HG03575 (cell line): ENCODE data around the gene GLB1L2.

Experiments used
- ATAC-seq: cut with Tn5 transposase; IDR thresholded peaks from one replicate; pipeline ENCODE4 v1.9.1; 2021; ENCODE audit not compliant: unreplicated experiment, insufficient number of reproducible peaks, low FRiP score; ENCODE audit errors: extremely low read depth

GLB1L2 gene

DNA sequence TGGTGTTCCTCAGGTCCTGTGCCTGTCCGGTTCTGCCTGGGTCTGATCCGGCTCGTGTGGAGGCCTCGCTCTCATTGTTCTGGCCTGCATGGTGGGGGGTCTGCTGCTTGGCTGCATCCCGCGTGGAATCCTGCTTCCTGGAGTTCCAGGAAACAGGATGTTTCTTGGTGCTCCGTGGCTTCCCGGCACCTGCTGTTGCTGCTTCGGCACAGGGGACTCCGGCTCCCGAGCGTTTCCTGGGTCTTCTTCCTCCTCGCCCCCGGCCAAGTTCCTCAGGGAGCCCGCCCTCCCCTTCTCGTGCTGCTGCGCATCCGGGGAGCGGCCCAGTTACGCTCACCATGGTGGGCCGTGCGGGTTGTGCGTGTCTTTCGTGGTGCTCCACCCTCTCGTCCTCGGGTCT lies 29.9 kb downstream of the GLB1L2 start:
- ATAC-seq: no peak

DNA sequence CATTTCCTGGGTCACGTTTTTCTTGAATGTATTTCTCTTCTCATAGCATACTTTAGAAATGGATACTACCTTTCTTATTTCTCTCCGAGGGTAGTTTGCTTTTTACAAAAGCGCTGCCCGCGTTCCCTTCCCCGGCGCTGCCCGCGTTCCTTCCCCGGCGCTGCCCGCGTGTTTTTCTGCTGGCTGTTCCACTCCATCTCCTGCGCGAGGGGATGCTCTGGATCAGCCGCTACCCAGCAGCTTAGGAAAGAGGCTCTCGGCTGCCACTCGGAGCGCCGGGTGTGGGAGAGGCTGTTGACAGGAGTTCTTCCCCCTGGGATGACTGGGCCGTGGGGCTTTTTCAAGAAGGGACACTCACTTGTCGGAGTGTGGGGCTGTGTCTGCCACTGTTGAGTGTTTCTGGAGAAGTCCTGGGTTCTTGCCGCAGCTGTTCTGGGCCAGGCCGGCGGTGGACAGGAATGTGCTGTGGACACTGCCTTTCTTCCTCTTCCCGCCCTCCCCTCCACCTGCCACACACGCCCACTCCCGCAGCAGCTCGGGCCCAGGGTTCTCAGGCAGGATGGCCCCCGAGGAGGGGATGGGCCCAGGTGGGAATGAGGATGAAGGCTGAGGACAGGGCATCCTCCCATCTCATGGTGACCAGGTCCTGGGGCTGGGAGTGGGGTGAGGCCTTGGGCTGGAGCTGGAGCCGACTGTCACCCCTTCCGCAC lies 30.6 kb downstream of the GLB1L2 start:
- no peak for ATAC-seq

DNA sequence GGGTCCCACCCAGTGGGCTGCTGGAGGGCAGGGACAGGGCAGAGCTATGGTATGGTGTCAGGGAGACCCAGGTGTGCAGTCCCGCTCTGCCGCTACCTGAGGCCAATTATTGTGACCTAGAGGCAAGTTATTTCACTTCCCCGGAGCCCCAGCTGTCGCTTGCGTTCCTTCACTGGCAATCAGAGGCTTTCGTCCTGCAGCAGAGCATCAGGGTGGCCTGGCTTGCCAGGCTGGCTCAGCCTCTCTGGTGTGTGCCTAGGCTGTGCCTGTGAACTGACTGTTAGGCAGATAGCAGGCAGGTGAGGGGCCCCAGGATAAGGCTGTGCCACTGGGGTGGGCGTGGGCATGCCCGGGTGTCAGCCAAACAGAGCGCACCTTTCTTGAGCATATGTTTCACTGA lies 31.4 kb downstream of the GLB1L2 start:
- ATAC-seq: no peak

DNA sequence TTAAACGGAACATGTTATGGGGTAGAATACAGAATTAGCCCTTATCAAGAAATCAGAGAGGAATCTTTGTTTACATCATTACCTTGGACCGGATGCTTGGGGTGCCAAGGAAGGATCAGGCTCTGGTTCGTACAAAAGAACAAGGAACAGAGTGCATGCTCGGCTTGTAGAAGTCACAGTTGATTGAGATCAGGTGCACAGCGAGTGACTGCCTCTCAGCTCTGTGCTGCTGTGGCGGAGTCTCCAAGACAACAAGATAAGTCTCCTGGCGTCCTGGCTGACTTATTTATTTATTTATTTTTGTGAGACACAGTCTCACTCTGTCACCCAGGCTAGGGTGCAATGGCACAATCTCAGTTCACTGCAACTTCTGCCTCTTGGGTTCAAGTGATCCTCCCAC lies 31.8 kb downstream of the GLB1L2 start:
- no peak for ATAC-seq

DNA sequence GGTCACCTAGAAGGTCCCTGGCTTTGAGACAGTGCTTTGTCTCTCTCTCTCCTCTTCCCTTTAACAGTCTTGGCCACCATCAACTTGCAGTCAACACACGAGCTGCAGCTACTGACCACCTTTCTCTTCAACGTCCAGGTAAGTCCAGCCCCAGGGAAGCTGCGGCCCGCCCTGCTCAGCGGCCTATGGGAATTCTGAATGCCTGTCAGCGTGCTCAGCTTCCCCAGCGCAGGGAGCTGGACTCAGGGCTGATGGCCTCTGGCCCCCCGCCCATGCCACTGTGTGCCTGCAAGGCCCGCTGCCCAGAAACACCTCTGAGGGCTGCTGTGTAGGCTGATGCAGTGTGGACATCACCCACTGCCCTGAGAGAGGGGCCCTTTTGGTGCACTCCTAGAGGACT lies 32.5 kb downstream of the GLB1L2 start:
- ATAC-seq: no peak

DNA sequence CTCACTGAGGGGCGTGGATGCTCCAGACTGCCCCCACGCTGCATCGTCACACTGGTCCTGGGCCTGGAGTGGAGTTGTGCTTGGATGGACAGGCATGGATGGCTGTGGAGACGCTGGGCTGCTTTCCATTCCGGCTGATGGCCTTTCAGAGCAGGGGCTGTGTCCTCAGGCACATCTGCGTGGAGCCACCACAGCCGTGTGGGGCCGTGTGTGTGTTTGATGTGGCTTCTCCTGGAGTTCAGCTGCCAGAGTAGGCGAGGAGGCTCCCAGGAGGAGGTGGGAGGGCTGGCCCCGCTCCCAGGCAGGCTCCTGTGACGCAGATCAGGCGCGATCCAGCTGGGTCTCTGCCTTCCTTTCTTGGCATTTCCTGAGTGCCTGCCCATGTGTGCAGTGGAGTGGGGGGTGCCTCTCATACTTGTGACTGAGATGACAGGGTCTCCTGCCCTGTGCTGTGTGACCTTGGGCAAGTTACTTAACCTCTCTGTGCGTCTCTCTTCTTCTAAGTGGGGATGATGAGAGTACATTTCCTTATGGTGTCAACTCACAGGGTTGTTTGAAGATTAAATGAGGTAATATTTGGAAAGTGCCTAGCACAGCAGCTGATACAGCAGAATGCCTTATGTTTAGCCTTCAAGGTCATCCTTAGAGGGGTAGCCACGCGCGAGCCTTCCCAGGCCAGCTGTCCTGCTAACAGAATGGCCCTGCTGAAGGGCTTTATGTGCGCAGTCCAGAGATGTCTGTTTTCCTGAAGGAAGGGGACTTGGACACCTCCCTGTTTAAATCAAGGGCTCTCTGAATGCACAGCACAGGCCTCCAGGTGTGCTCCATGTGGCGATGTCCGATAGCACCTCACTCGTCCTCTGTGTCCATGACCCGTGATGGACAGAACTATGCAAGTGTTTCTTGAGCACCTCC lies 33.5 kb downstream of the GLB1L2 start:
- no peak for ATAC-seq

DNA sequence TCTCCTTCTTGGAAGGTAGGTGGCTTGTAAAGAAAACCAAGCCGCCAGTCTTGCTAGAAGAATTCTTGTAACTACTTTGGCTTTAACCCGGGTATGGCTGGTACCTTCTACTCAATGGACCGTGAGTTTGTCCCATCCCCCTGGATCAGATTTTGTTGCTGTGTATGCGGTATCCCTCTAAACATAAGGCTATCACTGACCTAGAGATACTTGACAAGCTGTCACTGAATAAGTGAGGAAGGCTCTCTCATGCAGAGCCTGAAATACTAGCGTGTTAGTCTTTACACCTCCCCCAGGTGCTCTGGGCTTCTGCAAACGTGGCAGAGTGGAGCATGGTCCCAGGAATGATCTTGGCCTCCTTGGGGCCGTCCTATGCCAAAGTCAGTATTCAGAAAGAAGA lies 34.5 kb downstream of the GLB1L2 start:
- ATAC-seq: no peak

DNA sequence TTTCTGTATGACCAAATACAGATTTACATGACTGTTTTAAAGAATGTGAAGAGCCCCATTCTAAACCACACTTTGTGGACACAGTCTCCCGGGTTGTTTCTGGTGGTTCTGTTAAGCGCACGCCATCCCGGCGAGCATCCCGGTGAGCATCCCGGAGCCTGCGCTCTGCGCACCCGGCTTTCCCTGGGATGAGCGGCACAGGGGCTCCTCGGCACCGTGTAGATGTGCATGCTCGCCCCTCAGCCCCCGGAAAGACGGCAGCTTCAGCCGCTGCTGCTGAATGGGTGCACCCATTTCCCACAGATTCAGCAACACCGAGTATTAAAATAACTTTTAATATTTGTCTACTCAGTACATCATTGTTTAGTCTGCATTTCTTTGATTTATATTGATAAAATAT lies 36.0 kb downstream of the GLB1L2 start:
- no peak for ATAC-seq

DNA sequence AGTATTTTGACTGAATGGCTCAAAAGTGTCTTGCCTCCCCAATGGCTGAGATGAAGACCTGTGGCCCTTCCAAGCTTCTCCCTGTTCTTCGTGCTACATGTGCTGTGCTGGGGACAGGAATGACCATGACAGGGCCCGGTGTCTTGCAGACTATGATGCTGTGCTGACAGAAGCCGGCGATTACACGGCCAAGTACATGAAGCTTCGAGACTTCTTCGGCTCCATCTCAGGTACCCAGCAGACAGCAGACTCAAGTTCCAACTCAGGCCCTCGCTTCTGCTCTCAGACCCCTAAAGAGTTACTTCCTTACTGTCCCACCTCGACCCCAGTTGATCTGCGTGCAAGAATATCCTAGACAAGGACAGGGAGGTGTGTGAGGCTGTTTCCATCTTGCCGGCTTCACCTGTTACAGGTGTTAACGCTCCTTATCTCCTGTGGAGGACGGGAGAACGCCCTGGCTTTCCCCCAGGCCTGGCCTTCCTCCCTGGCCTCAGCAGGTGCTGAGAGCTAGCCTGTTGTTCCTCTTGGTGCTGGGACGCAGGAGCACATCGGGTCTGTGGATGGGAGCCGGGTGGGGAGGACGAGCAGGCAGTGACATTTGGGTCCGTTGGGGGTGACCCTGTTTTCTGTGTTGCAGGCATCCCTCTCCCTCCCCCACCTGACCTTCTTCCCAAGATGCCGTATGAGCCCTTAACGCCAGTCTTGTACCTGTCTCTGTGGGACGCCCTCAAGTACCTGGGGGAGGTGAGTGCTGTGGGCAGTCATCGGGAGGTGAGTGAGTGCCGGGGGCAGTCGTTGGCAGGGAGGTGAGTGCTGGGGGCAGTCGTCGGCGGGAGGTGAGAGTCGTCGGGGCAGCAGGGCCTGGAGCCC lies 38.1 kb downstream of the GLB1L2 start:
- no peak for ATAC-seq

DNA sequence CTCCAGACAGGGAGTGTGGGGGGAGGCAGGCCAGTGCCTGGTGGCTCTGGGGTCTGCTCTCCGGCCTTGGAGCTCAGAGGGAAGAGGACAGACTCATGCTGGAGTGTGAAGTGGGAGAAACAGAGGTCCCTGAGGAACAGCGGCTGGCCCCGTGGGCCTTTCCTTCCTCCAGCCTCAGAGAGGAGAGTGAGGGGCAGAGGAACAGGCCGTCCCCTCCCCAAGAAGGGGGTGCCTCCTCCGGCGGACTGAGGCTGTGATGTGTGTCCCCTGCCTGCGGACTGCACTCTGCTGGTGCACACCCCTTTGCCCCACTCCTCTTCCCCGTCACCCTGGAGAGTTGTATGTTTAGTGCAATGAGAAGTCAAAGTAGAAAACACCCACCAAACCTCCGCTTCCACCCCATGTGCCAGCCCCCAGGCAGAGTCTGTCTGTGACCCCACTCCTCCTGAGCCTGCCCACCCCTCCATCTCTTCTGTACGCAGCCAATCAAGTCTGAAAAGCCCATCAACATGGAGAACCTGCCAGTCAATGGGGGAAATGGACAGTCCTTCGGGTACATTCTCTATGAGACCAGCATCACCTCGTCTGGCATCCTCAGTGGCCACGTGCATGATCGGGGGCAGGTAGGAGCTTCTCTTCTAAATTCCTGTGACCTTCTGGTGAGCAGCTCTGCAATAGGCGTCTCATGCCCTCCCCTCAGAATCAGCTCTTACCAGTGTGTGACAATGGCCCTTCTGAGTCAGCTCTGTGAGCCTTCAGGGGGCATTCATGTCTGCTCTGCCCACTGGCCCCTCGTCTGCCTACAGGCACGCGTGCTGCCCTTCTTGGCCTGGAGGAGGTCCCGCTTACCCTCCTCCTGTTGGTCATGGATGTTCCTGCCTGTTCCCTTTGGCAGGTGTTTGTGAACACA lies 39.0 kb downstream of the GLB1L2 start:
- no peak for ATAC-seq

DNA sequence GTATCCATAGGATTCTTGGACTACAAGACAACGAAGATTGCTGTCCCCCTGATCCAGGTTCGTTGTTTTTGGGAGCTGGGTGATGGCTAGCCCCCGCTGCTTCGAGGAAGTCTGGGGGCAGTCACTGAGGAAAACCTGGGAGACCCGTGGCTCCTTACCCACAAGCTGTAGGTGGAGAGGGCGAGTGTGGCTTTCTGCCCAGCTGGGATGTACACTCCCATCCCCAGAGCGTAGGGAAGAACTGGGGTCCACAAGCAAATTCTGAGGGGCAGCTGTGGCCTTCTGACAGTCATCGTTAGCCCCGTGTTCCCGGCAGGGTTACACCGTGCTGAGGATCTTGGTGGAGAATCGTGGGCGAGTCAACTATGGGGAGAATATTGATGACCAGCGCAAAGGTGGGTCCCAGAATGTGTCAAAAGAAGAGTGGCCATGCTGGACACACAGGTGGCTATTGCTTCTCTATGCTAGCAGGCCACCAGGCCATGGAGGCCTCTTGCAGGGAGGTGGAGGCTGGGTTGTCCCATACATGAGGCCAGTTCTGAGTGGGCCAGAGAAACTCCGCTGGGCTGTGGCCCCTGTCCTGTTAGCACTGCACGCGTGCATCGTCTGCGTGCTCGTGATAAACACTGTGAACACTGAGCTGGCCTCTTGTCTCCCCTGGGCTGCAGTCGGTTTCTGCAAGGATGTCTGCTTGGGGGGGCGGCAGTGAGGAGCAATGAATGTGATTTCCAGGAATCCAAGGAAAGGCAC lies 39.8 kb downstream of the GLB1L2 start:
- ATAC-seq: no peak

DNA sequence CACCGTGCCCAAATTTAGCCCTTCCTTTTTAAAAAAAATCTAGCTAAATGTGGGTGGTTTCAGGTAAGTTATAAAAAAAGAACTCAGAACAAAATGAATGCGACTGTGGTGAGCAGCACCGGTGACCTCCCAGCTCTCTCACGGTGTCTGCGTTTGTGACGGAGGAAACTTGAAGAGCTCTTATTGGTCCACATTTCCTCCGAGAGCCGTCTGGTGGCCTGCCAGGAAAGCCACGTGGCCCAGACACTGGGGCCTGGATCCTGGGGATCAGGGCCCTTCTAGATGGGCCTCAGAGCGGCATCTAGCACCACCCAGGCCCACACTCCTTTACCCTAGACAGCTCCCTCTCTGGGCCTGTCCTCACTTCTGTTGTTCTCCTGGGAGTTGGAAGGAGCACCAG lies 40.7 kb downstream of the GLB1L2 start:
- no peak for ATAC-seq

DNA sequence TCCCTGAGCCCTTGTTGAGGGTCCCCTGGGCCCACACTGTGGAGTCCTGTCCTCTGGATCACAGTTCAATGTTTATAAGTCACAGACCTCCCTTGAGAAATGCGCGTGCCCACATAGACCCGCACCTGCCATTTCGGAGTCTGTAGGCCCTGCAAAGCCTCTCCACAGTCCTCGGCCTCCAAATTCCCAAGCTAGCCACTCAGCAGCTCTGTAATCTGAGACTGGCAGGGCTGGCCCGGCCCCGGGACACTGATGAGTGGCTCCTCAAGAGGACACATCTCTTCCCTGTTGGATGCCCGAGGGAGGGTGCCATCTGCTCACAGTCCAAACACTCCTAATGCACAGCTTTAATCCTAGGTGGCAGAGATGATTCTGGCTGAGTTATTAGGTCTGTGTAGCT lies 41.2 kb downstream of the GLB1L2 start:
- ATAC-seq: no peak

DNA sequence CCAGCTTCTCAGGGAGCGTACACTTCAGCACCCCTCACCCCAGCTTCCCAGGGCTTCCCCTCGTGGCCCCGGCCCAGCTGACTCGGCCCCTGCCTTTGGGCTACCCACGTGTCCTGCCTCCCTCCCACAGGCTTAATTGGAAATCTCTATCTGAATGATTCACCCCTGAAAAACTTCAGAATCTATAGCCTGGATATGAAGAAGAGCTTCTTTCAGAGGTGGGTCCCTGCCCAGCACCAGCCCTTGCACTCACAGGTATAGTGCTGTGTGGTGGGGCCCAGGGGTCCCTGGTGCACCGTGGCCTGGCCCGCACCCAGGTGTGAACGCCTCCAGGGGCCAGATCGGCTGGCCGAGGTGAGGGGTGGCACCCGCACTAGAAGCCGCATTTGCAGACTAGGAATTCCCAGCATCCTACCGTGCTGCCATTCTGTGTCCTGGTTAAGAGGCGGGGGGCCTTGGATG lies 41.8 kb downstream of the GLB1L2 start:
- ATAC-seq: no peak

DNA sequence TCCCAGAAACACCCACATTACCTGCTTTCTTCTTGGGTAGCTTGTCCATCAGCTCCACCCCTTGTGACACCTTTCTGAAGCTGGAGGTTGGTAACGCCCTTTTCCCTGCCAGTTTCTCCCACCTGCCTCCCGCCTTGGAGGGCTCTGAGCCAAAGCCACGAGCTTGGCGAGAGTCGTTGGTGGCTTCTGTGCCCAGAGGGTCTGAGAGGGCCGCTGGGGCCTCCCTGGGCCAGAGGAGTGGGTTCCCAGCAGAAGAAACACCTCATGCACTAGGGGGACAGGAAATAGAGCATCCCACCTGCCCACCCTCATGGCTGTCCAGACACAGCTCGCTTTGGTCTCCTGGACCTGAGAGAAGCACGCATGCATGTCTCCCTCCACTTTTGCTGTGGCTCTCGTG lies 42.4 kb downstream of the GLB1L2 start:
- no peak for ATAC-seq

DNA sequence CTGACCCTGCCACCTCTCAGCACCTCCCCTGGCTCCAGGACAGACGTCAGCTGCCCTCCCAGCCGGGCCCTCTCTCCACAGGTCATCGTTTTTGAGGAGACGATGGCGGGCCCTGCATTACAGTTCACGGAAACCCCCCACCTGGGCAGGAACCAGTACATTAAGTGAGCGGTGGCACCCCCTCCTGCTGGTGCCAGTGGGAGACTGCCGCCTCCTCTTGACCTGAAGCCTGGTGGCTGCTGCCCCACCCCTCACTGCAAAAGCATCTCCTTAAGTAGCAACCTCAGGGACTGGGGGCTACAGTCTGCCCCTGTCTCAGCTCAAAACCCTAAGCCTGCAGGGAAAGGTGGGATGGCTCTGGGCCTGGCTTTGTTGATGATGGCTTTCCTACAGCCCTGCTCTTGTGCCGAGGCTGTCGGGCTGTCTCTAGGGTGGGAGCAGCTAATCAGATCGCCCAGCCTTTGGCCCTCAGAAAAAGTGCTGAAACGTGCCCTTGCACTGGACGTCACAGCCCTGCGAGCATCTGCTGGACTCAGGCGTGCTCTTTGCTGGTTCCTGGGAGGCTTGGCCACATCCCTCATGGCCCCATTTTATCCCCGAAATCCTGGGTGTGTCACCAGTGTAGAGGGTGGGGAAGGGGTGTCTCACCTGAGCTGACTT lies 43.2 kb downstream of the GLB1L2 start:
- no peak for ATAC-seq

DNA sequence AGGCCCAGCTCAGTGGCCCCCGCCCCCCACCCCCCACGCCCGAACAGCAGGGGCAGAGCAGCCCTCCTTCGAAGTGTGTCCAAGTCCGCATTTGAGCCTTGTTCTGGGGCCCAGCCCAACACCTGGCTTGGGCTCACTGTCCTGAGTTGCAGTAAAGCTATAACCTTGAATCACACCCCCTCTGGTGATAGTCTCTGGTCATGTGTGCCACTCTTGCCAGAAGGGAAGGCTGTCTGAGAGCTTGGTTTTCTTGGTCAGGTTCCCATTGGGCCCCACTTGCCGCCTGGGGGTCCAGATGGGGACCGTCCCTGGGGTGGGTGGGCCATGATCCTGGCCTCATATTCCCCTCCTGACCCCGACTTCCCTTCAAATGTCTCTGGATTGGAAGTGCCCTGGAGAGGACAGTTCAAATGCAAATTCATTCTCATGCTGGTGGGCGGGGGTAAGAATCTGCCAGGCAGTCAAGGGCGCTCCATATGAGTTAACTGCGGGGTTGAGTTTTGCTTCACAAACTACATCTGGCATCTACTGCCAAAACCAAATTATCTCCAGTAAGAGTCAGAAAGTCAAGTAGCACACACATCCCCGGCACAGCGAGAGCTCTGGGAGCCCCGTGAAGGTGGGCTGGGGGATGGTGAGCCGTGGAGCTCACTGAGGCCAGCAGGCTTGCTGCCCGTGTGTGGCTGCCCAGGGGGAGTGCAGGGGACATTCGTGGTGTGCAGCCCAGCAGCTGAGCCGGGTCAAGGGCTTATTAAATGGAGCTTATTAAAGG lies 44.5 kb downstream of the GLB1L2 start:
- no peak for ATAC-seq
